ENCODE measurements around the gene UCN2. TPM values are rescaled to one million over a fixed set of nuclear protein-coding genes. Genes with fewer than 3 reads are reported as not detected.

The UCN2 gene
- total and polyA plus RNA-seq, 2 donors from 2014 or later: not detected

DNA sequence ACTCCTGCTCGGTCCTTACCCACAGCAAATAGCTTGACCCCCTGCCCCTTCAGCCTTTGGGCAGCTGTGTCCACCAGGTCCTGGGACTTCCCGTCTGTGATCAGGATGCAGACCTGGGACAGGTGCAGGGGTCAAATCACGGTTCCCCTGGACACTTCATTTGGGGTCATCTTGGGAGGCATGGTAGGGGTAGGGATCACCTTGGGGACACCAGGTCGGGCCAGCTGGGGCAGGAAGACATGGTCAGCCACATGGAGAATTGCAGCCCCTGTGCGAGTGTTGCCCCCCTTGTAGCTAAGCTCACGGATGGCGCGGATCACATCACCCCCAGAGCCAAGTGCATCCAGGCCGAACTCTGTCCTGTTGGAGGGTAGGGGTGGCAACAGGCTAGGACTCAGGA lies 29.8 kb upstream of the UCN2 start:
- DNase-seq: no peak
- TF ChIP-seq, protein P1, sequence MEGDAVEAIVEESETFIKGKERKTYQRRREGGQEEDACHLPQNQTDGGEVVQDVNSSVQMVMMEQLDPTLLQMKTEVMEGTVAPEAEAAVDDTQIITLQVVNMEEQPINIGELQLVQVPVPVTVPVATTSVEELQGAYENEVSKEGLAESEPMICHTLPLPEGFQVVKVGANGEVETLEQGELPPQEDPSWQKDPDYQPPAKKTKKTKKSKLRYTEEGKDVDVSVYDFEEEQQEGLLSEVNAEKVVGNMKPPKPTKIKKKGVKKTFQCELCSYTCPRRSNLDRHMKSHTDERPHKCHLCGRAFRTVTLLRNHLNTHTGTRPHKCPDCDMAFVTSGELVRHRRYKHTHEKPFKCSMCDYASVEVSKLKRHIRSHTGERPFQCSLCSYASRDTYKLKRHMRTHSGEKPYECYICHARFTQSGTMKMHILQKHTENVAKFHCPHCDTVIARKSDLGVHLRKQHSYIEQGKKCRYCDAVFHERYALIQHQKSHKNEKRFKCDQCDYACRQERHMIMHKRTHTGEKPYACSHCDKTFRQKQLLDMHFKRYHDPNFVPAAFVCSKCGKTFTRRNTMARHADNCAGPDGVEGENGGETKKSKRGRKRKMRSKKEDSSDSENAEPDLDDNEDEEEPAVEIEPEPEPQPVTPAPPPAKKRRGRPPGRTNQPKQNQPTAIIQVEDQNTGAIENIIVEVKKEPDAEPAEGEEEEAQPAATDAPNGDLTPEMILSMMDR (IDR thresholded peaks at IDR 0.05; ENCODE audit: borderline replicate concordance, extremely low read depth, insufficient read depth): no peak
- no peak for FAIRE-seq
- H3K27me3 ChIP-seq (ENCODE audit: control insufficient read depth, insufficient read depth, low read length): no peaks in the 10 kb centered on the region
- H3K27ac ChIP-seq (ENCODE audit: low read depth in 2 of 2, low read length in 2 of 2): no peak overlapping the region
- H3K4me1 ChIP-seq (ENCODE audit: control insufficient read depth in 2 of 3, insufficient read depth in 2 of 3, low read depth in 1 of 3, low read length in 3 of 3): no peaks in the 10 kb centered on the region
- H3K36me3 ChIP-seq (ENCODE audit: control insufficient read depth in 2 of 3, insufficient read depth in 3 of 3, low read length in 3 of 3): no peaks in the 10 kb centered on the region
- no peak overlapping the region for H3K9ac ChIP-seq (ENCODE audit: low read length in 3 of 3)
- H3K4me3 ChIP-seq (ENCODE audit: low read length in 3 of 3): no peak overlapping the region
- intact Hi-C loops (cut with DNase I): no loop called here
- no peaks in the 10 kb centered on the region for H3K9me3 ChIP-seq (ENCODE audit: control insufficient read depth in 2 of 3, insufficient read depth in 1 of 3, low read length in 3 of 3)

DNA sequence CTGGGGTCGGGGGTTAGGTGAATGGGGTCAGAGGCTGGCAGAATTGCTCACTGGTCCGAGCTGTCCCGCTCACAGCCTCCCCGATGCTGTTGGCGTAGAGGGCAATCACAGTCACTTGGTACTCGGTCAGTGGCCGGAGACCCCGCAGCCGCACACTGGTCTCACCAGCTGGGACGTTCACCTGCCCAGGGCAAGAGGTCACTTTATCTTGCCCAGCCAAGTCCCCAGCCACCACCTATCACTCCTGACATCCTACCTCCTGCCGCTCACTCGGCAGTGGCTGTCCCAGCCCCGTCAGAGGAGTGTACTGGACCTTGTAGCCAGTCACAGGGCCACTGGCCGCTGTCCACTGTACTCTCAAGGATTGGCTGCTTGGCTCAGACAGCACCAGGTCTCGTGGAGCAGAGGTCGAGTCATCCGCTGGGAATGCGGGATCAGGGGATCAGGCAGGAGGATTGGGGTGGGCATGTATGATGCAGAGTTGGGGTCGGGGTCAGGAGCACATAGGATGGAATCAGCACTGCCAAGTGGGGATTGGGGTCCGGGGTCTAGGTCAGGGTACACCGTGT lies 29.0 kb upstream of the UCN2 start:
- Histone ChIP-seq H3K9me3 (ENCODE audit: control insufficient read depth in 2 of 3, insufficient read depth in 1 of 3, low read length in 3 of 3) (no peaks in the 10 kb centered on the region), H3K36me3 (ENCODE audit: control insufficient read depth in 2 of 3, insufficient read depth in 3 of 3, low read length in 3 of 3) (no peaks in the 10 kb centered on the region), H3K27ac (ENCODE audit: low read depth in 2 of 2, low read length in 2 of 2) (no peak overlapping the region), H3K27me3 (ENCODE audit: control insufficient read depth, insufficient read depth, low read length) (no peaks in the 10 kb centered on the region), H3K4me1 (ENCODE audit: control insufficient read depth in 2 of 3, insufficient read depth in 2 of 3, low read depth in 1 of 3, low read length in 3 of 3) (no peaks in the 10 kb centered on the region), H3K4me3 (ENCODE audit: low read length in 3 of 3) (no peak overlapping the region), H3K9ac (ENCODE audit: low read length in 3 of 3) (no peak overlapping the region)
- DNase-seq: no peak
- FAIRE-seq: no peak
- TF ChIP-seq, protein P1 (IDR thresholded peaks at IDR 0.05; ENCODE audit: borderline replicate concordance, extremely low read depth, insufficient read depth): no peak
- intact Hi-C loops (cut with DNase I): no loop called here

DNA sequence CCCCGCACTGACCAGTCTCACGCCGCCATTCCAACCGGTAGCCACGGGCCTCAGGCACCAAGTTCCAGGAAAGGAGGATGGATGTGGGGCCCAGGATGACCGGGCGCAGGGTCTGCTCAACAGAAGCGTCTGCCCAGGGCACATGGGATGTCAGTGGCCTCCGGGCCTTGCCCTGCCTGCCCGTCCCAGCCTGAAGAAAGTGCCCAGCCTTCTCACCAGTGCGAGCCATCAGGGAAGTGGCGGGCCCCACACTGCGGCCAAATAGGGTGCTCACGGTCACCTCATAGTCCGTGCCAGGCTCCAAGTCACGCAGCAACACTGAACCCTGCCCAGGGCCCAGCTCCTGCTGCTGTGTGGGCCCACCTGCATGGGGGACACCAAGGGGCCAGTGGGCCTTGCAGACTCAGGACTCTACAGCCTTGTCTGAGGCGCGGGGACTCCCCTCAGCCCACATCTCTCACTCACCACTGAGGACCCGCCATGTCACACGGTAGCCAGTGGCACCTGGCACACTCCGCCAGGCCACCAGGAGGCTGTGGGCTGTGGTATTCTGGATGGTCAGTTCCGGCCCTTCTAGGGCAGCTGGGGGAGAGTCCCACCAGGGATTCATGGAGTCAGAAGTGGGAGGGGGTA lies 28.4 kb upstream of the UCN2 start:
- no peak for FAIRE-seq

More for the DNA sequence above, 28.4 kb upstream of the UCN2 start:
- H3K4me3 ChIP-seq (ENCODE audit: low read length in 3 of 3): no peak overlapping the region
- no peaks in the 10 kb centered on the region for H3K4me1 ChIP-seq (ENCODE audit: control insufficient read depth in 2 of 3, insufficient read depth in 2 of 3, low read depth in 1 of 3, low read length in 3 of 3)
- H3K9ac ChIP-seq (ENCODE audit: low read length in 3 of 3): no peak overlapping the region
- TF ChIP-seq, protein P1 (IDR thresholded peaks at IDR 0.05; ENCODE audit: borderline replicate concordance, extremely low read depth, insufficient read depth): no peak
- no peak overlapping the region for H3K27ac ChIP-seq (ENCODE audit: low read depth in 2 of 2, low read length in 2 of 2)
- intact Hi-C loops (cut with DNase I): no loop called here
- no peak for DNase-seq
- no peaks in the 10 kb centered on the region for H3K9me3 ChIP-seq (ENCODE audit: control insufficient read depth in 2 of 3, insufficient read depth in 1 of 3, low read length in 3 of 3)
- no peaks in the 10 kb centered on the region for H3K36me3 ChIP-seq (ENCODE audit: control insufficient read depth in 2 of 3, insufficient read depth in 3 of 3, low read length in 3 of 3)
- no peaks in the 10 kb centered on the region for H3K27me3 ChIP-seq (ENCODE audit: control insufficient read depth, insufficient read depth, low read length)

All from kidney (tissue), 14 donors.